Measurements from ENCODE around the gene PRTFDC1.

- TF ChIP-seq YY1 (IDR thresholded peaks at IDR 0.05; ENCODE audit: low read depth) (no peak), NFIC (IDR thresholded peaks at IDR 0.05) (no peak), MAX (IDR thresholded peaks at IDR 0.05) (no peak), ZBTB7A (IDR thresholded peaks at IDR 0.05; ENCODE audit: low read depth) (no peak), CEBPB (IDR thresholded peaks at IDR 0.05) (no peak), EP300 (IDR thresholded peaks at IDR 0.05; ENCODE audit: borderline replicate concordance) (no peak), RAD21 (IDR thresholded peaks at IDR 0.05; ENCODE audit: low read depth) (no peak), CREB1 (IDR thresholded peaks at IDR 0.05; ENCODE audit: low read depth) (no peak), FOXM1 (IDR thresholded peaks at IDR 0.05; ENCODE audit: borderline replicate concordance, low read depth) (no peak), TCF12 (IDR thresholded peaks at IDR 0.05; ENCODE audit: low read depth) (no peak), TAF1 (IDR thresholded peaks at IDR 0.05; ENCODE audit: low read depth) (no peak)
Observed at GRCh38 chr10:24853661-24854060, 98.7 kb downstream of the PRTFDC1 start.
